ENCODE results near the gene FAM186B.

FAM186B gene

DNA sequence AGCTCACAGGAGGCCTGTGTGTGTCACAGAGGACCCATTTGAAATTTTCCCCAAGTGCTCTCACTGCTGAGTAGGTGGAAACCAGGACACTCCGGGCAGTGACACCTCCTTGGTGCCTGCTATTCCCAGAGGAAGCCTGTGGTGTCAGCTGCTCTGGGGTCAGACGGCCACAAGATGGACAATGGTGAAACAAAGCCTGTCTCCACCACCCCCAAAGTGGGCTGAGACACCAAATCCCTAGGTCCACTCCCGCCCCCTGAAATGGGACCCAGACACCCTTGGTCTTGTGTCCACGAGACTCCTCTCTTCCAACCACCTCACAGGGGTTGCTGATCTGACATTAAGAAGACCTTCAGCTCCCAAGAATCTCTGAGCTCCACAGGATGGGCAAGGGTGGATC is 59.6 kb downstream of the FAM186B start:
- no peaks in the 10 kb centered on the region for H3K9me3 ChIP-seq
- no peak for DNase-seq
- H3K36me3 ChIP-seq: no peaks in the 10 kb centered on the region
- H3K4me1 ChIP-seq: no peaks in the 10 kb centered on the region
- no peaks in the 10 kb centered on the region for H3K27me3 ChIP-seq
- TF ChIP-seq, protein P1, sequence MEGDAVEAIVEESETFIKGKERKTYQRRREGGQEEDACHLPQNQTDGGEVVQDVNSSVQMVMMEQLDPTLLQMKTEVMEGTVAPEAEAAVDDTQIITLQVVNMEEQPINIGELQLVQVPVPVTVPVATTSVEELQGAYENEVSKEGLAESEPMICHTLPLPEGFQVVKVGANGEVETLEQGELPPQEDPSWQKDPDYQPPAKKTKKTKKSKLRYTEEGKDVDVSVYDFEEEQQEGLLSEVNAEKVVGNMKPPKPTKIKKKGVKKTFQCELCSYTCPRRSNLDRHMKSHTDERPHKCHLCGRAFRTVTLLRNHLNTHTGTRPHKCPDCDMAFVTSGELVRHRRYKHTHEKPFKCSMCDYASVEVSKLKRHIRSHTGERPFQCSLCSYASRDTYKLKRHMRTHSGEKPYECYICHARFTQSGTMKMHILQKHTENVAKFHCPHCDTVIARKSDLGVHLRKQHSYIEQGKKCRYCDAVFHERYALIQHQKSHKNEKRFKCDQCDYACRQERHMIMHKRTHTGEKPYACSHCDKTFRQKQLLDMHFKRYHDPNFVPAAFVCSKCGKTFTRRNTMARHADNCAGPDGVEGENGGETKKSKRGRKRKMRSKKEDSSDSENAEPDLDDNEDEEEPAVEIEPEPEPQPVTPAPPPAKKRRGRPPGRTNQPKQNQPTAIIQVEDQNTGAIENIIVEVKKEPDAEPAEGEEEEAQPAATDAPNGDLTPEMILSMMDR (IDR thresholded peaks at IDR 0.05; ENCODE audit: low read depth, low read length): no peak
- H3K4me3 ChIP-seq (ENCODE audit: low read depth, low read length): no peak overlapping the region

DNA sequence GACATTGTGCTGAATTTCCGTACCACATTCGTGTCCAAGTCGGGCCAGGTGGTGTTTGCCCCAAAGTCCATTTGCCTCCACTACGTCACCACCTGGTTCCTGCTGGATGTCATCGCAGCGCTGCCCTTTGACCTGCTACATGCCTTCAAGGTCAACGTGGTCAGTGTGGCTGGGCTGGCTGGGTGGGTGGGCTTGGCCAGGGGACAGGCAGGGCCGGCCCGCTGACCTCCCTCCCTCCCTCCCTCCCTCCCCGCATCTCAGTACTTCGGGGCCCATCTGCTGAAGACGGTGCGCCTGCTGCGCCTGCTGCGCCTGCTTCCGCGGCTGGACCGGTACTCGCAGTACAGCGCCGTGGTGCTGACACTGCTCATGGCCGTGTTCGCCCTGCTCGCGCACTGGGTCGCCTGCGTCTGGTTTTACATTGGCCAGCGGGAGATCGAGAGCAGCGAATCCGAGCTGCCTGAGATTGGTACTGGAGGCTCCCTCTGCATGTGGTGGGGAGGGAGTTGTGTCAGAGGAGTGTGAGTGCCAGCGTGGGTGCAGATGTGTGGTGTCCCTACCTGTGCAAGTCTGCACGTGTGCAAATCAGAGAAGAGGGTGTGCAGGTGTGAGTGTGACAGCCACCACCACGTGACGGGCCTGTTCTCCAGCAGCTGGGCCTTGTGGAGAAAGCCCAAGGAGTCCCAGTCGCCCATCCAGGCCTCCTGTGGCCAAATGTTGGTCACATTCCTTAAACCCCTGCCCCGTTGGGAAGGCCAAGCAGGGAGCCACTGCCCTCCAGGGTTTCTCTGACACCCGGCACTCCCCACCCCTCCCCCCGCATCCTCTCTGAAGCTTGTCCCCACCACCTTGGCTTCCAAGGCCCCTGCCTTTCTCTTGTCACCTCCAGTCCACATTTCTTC is 61.3 kb downstream of the FAM186B start:
- peaks cover 10% of the 10 kb centered on the region for H3K27me3 ChIP-seq
- H3K36me3 ChIP-seq: no peaks in the 10 kb centered on the region
- no peak for DNase-seq
- no peaks in the 10 kb centered on the region for H3K9me3 ChIP-seq
- TF ChIP-seq, protein P1 (IDR thresholded peaks at IDR 0.05; ENCODE audit: low read depth, low read length): no peak
- no peaks in the 10 kb centered on the region for H3K4me1 ChIP-seq
- no peak overlapping the region for H3K4me3 ChIP-seq (ENCODE audit: low read depth, low read length)

DNA sequence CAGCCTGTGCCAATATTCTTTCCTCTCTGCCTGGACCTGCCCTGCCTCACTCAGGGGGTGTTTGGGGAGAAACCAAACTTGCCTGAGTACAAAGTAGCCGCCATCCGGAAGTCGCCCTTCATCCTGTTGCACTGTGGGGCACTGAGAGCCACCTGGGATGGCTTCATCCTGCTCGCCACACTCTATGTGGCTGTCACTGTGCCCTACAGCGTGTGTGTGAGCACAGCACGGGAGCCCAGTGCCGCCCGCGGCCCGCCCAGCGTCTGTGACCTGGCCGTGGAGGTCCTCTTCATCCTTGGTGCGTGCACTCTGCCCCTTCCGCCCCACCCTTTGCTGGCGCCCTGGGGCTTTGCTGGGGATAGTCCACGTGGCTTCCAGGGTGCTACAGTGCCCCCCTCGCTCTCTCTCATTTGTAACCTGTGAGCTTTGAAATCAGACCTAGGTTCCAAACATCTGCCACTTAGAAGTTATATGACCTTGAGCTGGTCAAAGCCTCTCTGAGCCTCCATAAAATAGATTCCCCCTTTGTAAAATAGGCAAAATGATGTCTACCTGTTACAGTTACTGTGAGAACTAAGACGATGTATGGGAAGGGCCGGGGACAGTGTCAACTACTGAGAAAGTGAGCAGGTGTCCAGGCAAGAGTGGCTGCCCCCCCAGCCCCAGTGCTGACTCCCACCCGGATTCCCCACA is 62.1 kb downstream of the FAM186B start:
- no peak overlapping the region for H3K4me3 ChIP-seq (ENCODE audit: low read depth, low read length)
- no peaks in the 10 kb centered on the region for H3K9me3 ChIP-seq
- peaks cover 16% of the 10 kb centered on the region for H3K27me3 ChIP-seq
- no peaks in the 10 kb centered on the region for H3K4me1 ChIP-seq
- no peak for DNase-seq
- TF ChIP-seq, protein P1 (IDR thresholded peaks at IDR 0.05; ENCODE audit: low read depth, low read length): no peak
- no peaks in the 10 kb centered on the region for H3K36me3 ChIP-seq

- Histone ChIP-seq H3K27me3 (peaks cover 23% of the 10 kb centered on the region), H3K9me3 (no peaks in the 10 kb centered on the region), H3K4me3 (ENCODE audit: low read depth, low read length) (no peak overlapping the region), H3K36me3 (no peaks in the 10 kb centered on the region), H3K4me1 (no peaks in the 10 kb centered on the region; the same call in 1 of the 2 replicates)
- no peak for DNase-seq
- TF ChIP-seq, protein P1 (IDR thresholded peaks at IDR 0.05; ENCODE audit: low read depth, low read length): no peak
These were observed 62.8 kb downstream of the FAM186B start for GRCh38 chr12:49542592-49543160.

GRCh38 chr12:49541911-49542505 is 63.4 kb downstream of the FAM186B start:
- Histone ChIP-seq H3K4me1 (peaks cover 2% of the 10 kb centered on the region; the same call in 1 of the 2 replicates), H3K27me3 (peaks cover 28% of the 10 kb centered on the region), H3K4me3 (ENCODE audit: low read depth, low read length) (no peak overlapping the region), H3K36me3 (no peaks in the 10 kb centered on the region), H3K9me3 (no peaks in the 10 kb centered on the region)
- TF ChIP-seq, protein P1 (IDR thresholded peaks at IDR 0.05; ENCODE audit: low read depth, low read length): no peak
- no peak for DNase-seq

Data from BE2C (cell line).